HG03060 (cell line): ENCODE data around the gene MEX3D.

Source experiments
- ATAC-seq: cut with Tn5 transposase; IDR thresholded peaks from one replicate; pipeline ENCODE4 v1.9.1; 2021; ENCODE audit warnings: low read depth, moderate number of reproducible peaks; ENCODE audit not compliant: unreplicated experiment

MEX3D gene

GRCh38 chr19:1505991-1506881, 61.9 kb downstream of the MEX3D start:
- no peak for ATAC-seq

- no peak for ATAC-seq
These were observed 63.1 kb downstream of the MEX3D start for GRCh38 chr19:1505012-1505411.
